ENCODE data around the gene USP21.
A peak's percentile ranks its signal among the peaks of the same experiment; 100 is the strongest.

Gene USP21

GRCh38 chr1:161138431-161138830, 20.9 kb upstream of the USP21 start:
- no peak for DNase-seq

- DNase-seq: no peak
Observed at GRCh38 chr1:161139766-161140165, 19.5 kb upstream of the USP21 start.

DNA sequence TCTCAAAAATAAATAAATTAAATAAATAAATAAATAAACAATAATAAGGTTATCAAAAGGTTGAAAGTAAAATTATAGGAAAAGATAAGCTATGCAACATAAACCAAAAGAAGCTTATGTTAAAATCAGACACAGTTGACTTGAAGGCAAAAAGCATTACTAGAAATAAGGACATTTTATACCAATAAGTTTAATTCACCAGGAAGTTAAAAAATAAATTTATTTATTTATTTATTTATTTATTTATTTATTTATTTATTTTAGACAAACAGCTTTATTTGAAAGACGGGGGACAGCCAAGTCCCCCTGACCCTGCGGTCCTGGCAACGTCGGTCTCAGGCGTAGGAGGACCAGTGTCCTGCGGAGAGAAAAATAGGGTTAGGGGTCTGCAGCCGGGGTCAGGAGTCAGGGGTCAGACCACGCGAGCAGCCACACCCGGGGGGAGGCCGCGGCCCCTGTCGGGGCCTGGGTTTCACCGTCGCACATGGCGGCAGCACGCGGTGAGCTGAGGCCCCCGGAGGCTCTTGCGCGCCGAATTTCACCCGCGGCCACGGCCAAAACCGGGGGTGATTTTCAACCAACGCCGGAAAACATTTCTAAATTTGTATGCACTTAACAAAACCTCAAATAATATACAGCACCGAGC, 18.4 kb upstream of the USP21 start:
- DNase-seq: no peak

DNA sequence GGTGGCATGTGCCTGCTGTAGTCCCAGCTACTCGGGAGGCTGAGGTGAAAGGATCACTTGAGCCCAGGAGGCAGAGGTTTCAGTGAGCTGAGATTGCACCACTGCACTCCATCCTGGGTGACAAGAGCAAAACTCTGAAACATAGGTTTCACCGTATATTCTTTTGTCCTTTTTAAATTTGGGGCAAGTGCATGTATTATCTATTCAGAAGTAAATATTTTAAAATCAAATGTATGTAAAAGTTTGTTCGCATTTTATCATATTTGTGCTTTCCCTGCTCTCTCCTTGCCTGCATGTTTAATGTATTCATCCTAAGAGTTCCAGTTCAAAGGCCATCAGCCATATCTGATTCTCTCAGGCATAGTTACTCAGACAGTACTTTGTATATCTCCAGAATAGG, 13.5 kb upstream of the USP21 start:
- no peak for DNase-seq

DNA sequence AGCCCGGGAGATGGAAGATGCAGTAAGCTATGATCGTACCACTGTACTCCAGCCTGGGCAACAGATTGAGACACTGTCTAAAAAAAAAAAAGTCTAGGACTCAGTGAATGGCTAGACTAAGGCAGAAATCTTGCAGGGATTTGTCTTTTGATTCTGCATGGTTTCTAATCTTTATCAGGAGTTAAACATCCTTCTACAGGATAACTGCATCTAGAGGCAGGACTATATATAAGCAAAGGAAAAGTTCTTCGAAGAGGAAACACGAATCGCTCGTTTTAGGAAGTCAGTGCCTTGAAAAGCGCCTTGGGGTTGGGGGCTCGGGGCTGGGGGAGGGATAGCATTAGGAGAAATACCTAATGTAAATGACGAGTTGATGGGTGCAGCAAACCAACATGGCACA, 6.1 kb upstream of the USP21 start:
- no peak for DNase-seq

DNA sequence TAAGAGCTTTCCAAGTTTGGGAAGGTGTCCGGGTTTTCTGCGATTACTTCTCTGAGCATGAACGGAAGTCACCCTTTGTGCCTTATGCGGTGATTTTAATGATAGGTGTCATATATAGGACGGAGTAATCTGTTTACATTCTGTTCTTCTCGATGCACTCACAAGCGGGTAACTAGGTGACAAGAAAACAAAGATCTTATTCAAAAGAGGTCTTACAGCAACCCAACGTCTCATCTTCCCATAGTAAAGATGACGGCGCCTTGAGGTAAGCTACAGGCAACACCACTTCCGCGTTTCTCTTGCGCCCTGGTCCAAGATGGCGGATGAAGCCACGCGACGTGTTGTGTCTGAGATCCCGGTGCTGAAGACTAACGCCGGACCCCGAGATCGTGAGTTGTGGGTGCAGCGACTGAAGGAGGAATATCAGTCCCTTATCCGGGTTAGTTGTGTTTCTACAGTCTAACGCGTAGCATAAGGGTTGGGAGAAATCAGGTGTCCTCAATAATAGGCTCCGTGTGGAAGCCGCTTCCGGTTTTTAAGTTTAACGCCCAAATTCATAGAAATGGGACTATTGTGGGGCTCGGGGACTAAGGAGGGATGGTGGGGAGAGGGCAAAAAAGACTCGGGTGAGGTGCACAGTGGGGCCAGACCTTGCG, 5.5 kb upstream of the USP21 start, which contains the start of gene UFC1:
Gene UFC1 (plus strand): TSS at position 297 of the 656 bp plus-strand sequence. CDS start 20 bp downstream, at position 317.
- peak; percentile 84 for DNase-seq

DNA sequence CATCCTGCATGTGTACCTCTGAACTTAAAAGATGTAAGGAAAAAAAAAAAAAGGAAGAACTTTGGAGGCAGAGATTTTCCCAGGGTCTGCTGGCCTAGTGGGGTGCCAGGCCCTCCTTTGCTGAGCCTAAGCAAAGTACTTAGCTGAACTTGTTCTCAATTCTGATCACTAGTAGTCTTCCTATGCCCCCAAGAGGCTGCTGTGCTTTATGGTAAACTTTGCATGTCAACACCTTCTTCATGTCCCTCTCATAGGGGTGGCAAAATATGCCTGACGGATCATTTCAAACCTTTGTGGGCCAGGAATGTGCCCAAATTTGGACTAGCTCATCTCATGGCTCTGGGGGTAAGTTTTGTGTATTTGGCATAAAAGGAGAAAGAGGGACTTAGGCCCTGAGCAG, 1.4 kb upstream of the USP21 start:
- no peak for DNase-seq

DNA sequence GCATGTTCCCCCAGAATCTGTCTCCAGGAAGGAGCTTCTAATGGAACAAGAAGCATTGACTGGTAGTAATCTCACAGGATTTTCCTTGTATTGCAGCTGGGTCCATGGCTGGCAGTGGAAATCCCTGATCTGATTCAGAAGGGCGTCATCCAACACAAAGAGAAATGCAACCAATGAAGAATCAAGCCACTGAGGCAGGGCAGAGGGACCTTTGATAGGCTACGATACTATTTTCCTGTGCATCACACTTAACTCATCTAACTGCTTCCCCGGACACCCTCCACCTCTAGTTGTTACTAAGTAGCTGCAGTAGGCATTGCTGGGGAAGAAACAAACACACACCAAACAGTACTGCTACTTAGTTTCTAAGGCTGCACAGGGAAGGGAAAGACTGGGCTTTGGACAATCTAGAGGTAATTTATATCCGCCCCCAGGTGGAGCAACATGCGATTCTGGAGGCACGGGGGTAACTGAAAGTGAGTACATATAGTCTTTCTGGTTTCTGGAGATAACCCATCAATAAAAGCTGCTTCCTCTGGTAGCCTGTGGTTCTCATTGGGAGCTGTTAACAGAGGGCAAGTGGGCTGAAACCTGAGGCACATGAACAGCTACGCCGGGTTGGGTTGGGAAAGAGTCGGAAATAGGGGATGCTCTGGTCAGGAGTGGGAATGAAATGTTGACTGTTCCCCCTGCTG, 837 bp upstream of the USP21 start:
- DNase-seq: no peak

GRCh38 chr1:161159913-161160243, 578 bp downstream of the USP21 start:
- no peak for DNase-seq

DNA sequence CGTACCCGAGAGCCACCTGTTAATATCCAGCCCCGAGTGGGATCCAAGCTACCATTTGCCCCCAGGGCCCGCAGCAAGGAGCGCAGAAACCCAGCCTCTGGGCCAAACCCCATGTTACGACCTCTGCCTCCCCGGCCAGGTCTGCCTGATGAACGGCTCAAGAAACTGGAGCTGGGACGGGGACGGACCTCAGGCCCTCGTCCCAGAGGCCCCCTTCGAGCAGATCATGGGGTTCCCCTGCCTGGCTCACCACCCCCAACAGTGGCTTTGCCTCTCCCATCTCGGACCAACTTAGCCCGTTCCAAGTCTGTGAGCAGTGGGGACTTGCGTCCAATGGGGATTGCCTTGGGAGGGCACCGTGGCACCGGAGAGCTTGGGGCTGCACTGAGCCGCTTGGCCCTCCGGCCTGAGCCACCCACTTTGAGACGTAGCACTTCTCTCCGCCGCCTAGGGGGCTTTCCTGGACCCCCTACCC, 1.4 kb downstream of the USP21 start:
- no peak for DNase-seq

DNA sequence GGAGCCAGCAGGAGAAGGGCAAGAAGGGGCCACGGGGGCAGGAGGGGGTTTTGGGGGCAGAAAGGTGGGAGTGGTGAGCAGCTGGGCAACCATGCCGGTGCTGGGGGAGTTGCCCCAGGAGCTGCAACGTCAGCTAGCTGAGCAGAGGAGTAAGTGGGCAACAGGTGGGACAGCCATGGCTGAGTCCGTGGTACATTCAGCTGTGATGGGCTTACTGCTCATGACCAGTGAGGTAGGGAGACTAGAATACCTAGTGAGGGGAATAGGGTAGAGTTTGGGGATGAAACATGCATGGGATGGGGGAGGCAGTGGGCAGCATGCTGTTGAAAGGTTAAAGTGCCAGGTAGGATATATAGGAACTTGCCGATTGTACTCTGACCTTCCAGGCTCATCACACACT, 2.4 kb downstream of the USP21 start:
- DNase-seq: no peak

- DNase-seq: no peak
Observed at GRCh38 chr1:161162052-161162451, 2.8 kb downstream of the USP21 start.

GRCh38 chr1:161162806-161163205, 3.5 kb downstream of the USP21 start:
- DNase-seq: no peak

- no peak for DNase-seq
Observed at GRCh38 chr1:161163793-161164192, 4.5 kb downstream of the USP21 start.

DNA sequence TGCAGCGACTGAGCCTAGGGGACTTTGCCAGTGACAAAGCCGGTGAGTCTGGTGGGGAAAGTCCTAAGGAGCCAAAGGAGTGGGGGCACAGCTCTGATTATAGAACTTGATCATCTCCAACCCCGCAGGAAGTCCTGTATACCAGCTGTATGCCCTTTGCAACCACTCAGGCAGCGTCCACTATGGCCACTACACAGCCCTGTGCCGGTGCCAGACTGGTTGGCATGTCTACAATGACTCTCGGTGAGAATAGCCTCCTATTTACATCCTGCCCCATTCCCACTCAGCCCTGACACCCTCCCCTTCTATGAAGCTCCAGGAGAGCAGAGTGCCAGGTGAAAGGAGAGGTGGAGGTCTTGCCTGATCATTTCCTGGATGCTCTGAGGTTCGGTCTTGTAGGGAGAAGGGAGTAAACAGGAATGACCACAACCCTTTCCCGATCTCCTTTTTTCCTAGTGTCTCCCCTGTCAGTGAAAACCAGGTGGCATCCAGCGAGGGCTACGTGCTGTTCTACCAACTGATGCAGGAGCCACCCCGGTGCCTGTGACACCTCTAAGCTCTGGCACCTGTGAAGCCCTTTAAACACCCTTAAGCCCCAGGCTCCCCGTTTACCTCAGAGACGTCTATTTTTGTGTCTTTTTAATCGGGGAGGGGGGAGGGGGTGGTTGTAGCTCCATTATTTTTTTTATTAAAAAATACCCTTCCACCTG, 5.8 kb downstream of the USP21 start:
- no peak for DNase-seq

- peak; percentile 98 for DNase-seq
Observed at GRCh38 chr1:161165742-161166668, 6.7 kb downstream of the USP21 start, which contains the start of gene PPOX. Gene PPOX, plus strand, starts transcription at chr1:161166426. Its CDS starts 422 bp downstream, at chr1:161166848.

DNA sequence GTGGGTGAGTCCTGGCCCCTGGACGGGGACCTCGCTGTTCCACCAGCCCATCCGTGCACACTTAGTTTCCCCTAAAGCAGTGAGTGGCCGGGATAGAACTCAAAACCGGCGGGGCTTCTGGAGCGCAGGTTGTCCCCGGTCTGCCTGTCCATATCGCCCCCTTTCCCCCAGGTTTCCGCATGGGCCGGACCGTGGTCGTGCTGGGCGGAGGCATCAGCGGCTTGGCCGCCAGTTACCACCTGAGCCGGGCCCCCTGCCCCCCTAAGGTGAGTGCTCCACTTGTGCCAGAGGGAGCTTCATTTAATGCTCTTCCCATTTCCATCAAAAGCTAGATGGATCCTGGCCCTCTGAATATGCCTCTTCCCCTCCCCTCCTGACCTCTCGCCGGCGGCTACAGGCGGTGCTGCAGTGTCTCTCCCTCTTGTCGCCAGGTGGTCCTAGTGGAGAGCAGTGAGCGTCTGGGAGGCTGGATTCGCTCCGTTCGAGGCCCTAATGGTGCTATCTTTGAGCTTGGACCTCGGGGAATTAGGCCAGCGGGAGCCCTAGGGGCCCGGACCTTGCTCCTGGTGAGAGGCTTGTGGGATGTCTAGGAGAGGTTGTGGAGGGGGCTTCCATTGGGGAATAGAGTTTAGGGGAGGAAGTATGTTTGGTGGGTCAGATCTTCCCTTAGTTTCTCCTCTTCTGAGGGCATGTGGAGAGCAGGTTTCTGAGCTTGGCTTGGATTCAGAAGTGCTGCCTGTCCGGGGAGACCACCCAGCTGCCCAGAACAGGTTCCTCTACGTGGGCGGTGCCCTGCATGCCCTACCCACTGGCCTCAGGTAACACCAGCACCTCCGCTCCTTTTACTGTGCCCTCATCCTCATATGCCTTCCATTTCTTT, 7.6 kb downstream of the USP21 start:
- DNase-seq: peak; percentile 25

DNA sequence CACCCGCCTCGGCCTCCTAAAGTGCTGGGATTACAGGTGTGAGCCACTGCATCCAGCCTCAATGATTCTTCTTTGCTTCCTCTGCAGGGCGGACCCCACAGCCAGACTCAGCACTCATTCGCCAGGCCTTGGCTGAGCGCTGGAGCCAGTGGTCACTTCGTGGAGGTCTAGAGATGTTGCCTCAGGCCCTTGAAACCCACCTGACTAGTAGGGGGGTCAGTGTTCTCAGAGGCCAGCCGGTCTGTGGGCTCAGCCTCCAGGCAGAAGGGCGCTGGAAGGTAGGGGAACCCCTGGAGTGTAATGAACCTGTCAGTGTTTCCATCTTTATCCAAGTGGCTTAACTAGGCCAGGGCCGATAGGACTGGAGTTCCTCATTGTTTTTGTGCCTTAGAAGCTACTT, 9.6 kb downstream of the USP21 start:
- DNase-seq: no peak

DNA sequence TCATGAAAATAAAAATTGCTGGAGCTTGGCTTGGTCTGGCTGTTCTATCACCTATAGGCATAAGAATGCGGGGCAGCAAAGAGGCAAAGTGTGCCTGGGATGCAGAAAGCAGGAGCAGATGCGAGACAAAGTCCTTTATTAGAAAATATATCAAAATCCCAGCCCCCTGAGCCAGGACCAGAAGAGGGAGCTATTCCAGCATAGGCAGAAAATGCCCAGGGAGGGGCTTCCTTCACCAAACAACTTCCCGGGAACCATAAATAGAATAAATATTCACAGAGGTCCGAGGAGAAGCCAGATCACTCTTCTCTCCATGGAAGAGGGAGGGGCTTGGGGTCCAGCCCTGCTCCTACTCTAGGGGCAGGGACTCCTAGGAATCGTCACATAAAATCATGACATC, 11.9 kb downstream of the USP21 start:
- DNase-seq: no peak

DNA sequence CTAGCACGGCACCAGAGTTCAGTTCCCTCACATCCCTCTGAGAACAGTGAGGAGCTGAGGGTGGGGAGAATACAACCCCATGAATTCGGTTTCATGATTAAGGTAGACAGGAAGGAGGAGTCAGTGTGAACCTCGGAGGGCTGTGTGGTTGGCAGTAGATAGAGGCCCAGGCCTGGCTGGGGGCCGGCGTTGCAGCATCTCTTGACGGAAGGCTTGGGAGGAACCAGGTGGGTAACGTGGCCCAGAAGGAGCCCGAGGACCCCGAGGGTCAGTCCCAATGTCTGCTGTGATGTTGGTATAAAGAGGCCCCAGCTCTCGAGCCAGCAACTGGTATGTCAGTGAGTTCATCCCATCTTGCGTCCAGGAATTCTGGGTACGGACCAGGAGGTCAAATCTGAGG, 12.4 kb downstream of the USP21 start:
- DNase-seq: no peak

DNA sequence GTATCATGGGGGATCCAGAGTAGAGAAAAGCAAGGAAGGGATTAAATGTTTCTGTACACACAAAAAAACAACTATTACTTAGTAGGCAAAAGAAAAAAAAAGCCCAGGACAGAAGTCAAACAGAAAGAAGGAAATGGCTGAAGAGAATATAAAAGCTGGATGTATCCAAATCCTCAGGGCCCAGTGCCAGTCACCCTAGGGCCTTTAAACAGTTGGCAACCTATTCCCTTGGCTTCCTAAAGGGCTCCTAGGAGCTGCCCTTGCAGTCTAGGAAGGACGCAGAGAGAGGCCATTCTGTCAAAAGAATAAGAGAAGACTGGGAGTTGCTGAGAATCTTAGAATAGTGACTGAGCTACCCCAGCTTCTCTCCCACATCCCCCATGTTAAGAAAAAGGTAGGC, 13.0 kb downstream of the USP21 start:
- no peak for DNase-seq
